Left lung (tissue), 10 donors: ENCODE results near the gene UCN. TPM values are rescaled to one million over a fixed set of nuclear protein-coding genes. Genes with fewer than 3 reads are reported as not detected.

Experiments used
- ATAC-seq: fragments of 200-7000 bp; cut with Tn5 transposase; one replicate; pipeline ENCODE4 v1.9.1; 2020; ENCODE audit warnings: moderate library complexity
- DNase-seq, 4 donors: peaks; one replicate each; pipeline ENCODE4 v3.0.0-alpha.2; 2013 to 2020
- H3K27ac ChIP-seq, 2 donors: fragments of 200-600 bp; sonication (generic) in 1 of 2; one replicate each; pipeline versions ENCODE4 v1.5.0 to v1.8.0; 2020 to 2021
- H3K27me3 ChIP-seq, 2 donors: fragments of 200-600 bp; sonication (generic) in 1 of 2; one replicate each; pipeline versions ENCODE4 v1.5.0 to v1.8.0; 2020 to 2021
- H3K36me3 ChIP-seq, 2 donors: fragments of 200-600 bp; sonication (generic) in 1 of 2; one replicate each; pipeline versions ENCODE4 v1.5.0 to v1.8.0; 2020 to 2021
- H3K4me1 ChIP-seq, 2 donors: fragments of 200-600 bp; one replicate each; pipeline ENCODE4 v1.8.0; 2021
- H3K4me3 ChIP-seq, 2 donors: fragments of 200-600 bp; sonication (generic) in 1 of 2; one replicate each; pipeline versions ENCODE4 v1.5.0 to v1.8.0; 2020 to 2021; ENCODE audit warnings: mild to moderate bottlenecking in 1 of 2
- H3K9me3 ChIP-seq, 2 donors: fragments of 200-600 bp; sonication (generic) in 1 of 2; one replicate each; pipeline versions ENCODE4 v1.5.0 to v1.8.0; 2020 to 2021
- CTCF ChIP-seq, 2 donors: fragments of 200-600 bp; sonication (generic) in 1 of 2; IDR thresholded peaks; one replicate each; pipeline versions ENCODE4 v1.5.0 to v1.8.0; 2021; ENCODE audit warnings: antibody characterized with exemption in 2 of 2
- intact Hi-C, 2 donors: fragments of 100-400 bp; cut with DNase I; formaldehyde crosslinking; loops; one replicate each; pipeline versions ENCODE4 v1.11.2 to v1.14.2; 2022
- polyA plus RNA-seq, 6 donors: library from polyadenylated mRNA; unstranded; fragments of 120-200 nt; gene quantifications; one replicate each; pipeline ENCODE4 v1.2.1, GENCODE V29; 2013; ENCODE audit not compliant: insufficient read length in 6 of 6
- total RNA-seq, 2 donors: library from RNA; stranded (reverse); fragmentation: NEBNext Ultra II Directional; extraction: Animal tissue kit (Norgen Biotek cat#: 25700); gene quantifications; one replicate each; pipeline ENCODE4 v1.2.1, GENCODE V29; 2021
- donor health status: DM: no; HTN: yes; CAD: no.
- donor health status: DM: no; HTN: no; CAD: no.

The UCN gene
- total and polyA plus RNA-seq, 8 donors = 1.3 to 2.6 (median 1.8) TPM

- intact Hi-C loops = no loop called here
- peaks cover 0 to 18% of the 10 kb centered on the region in 2 donors for H3K27me3 ChIP-seq
These were observed 13.3 kb downstream of the UCN start for GRCh38 chr2:27294928-27295327.

GRCh38 chr2:27291865-27292264 is 16.4 kb downstream of the UCN start:
- Histone ChIP-seq H3K4me1 (no peaks in the 10 kb centered on the region), H3K4me3 (no peak overlapping the region), H3K27me3 (peaks cover 0 to 24% of the 10 kb centered on the region in 2 donors), H3K9me3 (no peaks in the 10 kb centered on the region), H3K27ac (no peak overlapping the region), H3K36me3 (no peaks in the 10 kb centered on the region)
- no peak for TF ChIP-seq CTCF (IDR thresholded peaks at IDR 0.05)
- peak; percentile 38 for ATAC-seq
- DNase-seq = no peak
- intact Hi-C loops = no loop called here

More at GRCh38 chr2:27294928-27295327, 13.3 kb downstream of the UCN start:
- H3K27ac ChIP-seq = no peak overlapping the region
- no peaks in the 10 kb centered on the region for H3K4me1 ChIP-seq
- ATAC-seq (no peak), DNase-seq (no peak)
- no peak overlapping the region for H3K4me3 ChIP-seq
- no peaks in the 10 kb centered on the region for H3K36me3 ChIP-seq
- no peak for TF ChIP-seq CTCF (IDR thresholded peaks at IDR 0.05)
- H3K9me3 ChIP-seq = no peaks in the 10 kb centered on the region

GRCh38 chr2:27290549-27290948 is 17.7 kb downstream of the UCN start:
- Histone ChIP-seq H3K4me3 (no peak overlapping the region), H3K4me1 (no peaks in the 10 kb centered on the region), H3K27ac (no peak overlapping the region), H3K36me3 (no peaks in the 10 kb centered on the region), H3K27me3 (peaks cover 0 to 24% of the 10 kb centered on the region in 2 donors), H3K9me3 (no peaks in the 10 kb centered on the region)
- ATAC-seq (no peak), DNase-seq (no peak)
- intact Hi-C loops = no loop called here
- no peak for TF ChIP-seq CTCF (IDR thresholded peaks at IDR 0.05)

- Histone ChIP-seq H3K4me3 (no peak overlapping the region), H3K27me3 (peaks cover 0 to 19% of the 10 kb centered on the region in 2 donors), H3K36me3 (no peaks in the 10 kb centered on the region), H3K27ac (no peak overlapping the region), H3K4me1 (no peaks in the 10 kb centered on the region), H3K9me3 (no peaks in the 10 kb centered on the region)
- ATAC-seq = no peak
- intact Hi-C loops = loop anchor here in 1 of 2 donors (10.0 kb wide), 1 partner anchor 194 kb away; no protein-coding TSS in a partner anchor
- DNase-seq = no peak
- TF ChIP-seq CTCF (IDR thresholded peaks at IDR 0.05) = no peak
These were observed 19.6 kb downstream of the UCN start for GRCh38 chr2:27288610-27289009.

GRCh38 chr2:27285481-27285880 is 22.8 kb downstream of the UCN start:
- no peak for ATAC-seq
- no peak for TF ChIP-seq CTCF (IDR thresholded peaks at IDR 0.05)
- Histone ChIP-seq H3K27ac (no peak overlapping the region), H3K4me1 (no peaks in the 10 kb centered on the region), H3K36me3 (no peaks in the 10 kb centered on the region), H3K9me3 (no peaks in the 10 kb centered on the region), H3K27me3 (peaks cover 0 to 28% of the 10 kb centered on the region in 2 donors), H3K4me3 (no peak overlapping the region)
- DNase-seq = no peak
- intact Hi-C loops = loop anchor here in 1 of 2 donors (10.0 kb wide), 1 partner anchor 191 kb away; no protein-coding TSS in a partner anchor
